NCI-H2081 (cell line): ENCODE data around the gene MGAT4B.

ENCODE experiments used
- DNase-seq, 2 experiments: peaks; one replicate each; lab custom pipeline; 2025; lab: John Stamatoyannopoulos, UW

The MGAT4B gene

DNA sequence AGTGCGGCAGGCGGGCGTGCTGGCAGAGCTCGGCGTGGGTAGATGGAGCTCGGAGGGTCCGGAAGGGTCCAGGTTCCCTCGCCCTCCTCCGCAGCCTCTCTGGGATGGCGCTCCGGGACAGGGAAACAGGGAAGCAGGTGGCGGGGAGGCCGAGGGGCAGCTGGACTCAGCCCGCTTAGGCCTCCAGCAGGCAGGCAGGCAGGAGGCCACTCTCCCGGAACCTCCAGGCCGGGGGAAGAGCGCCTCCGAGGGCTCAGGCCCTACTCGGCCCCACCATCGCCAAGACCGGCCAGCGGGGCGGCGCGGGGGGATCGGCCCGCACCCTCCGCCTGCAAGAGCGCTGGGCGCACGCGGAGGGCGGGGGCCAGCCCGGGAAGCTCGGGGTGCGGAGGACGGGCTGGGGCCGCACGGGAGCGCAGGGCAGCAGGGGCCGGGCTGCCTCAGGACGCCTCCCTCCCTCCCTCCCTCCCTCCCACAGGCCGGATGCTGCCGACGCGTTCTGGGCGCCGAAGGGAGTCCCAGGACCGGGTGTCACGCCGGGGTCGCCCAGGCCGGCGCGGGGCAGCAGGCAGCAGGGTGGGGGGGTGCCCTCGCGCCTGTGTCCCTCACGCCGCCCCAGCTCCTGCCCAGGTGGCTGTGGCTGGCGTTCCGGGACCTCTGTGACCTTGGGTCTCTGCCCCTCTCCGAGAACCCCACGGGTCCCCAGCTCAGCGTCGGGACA lies 977 bp downstream of the MGAT4B start:
- DNase-seq = no peak

DNA sequence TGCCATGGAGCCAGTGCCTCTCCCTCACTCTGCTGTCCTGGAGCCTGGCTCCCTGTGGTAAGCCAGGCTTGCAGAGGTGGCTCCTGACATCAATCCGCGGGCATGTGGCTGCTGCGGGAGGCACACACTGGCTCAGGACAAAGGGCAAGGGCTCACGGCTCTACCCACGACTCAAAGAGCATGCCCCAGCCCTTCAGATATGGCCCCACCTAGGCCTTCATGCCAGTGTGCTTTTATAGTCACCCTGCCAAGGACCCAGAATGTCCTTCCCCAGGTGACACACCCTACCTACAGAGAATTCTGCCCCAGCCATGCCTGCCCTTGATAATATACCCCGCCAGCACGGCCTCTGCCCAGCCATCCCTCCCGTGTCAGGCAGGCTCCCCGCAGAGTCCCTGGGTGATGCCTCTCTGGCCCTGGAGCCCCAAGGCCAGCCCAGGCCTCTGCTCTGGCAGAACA lies 1.6 kb downstream of the MGAT4B start:
- DNase-seq = no peak

DNA sequence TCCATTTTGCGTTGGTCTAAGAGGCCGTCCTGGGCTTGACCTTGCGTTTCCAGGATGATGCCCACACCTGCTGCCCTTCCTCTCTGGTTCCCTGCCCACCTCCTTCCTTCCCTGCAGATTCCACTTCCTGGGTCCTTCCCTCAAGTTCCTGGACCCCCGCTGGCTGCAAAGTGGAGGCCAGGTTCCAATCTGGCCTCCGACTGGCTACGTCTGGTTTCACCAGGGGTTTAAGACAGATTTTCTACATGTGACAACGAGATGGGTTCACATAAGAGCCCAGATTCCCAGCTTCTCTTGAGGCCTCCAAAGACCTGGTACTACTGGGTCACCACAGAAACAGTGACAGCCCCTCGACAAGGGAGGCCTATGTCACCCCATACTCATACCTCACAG lies 2.1 kb downstream of the MGAT4B start:
- no peak for DNase-seq

DNA sequence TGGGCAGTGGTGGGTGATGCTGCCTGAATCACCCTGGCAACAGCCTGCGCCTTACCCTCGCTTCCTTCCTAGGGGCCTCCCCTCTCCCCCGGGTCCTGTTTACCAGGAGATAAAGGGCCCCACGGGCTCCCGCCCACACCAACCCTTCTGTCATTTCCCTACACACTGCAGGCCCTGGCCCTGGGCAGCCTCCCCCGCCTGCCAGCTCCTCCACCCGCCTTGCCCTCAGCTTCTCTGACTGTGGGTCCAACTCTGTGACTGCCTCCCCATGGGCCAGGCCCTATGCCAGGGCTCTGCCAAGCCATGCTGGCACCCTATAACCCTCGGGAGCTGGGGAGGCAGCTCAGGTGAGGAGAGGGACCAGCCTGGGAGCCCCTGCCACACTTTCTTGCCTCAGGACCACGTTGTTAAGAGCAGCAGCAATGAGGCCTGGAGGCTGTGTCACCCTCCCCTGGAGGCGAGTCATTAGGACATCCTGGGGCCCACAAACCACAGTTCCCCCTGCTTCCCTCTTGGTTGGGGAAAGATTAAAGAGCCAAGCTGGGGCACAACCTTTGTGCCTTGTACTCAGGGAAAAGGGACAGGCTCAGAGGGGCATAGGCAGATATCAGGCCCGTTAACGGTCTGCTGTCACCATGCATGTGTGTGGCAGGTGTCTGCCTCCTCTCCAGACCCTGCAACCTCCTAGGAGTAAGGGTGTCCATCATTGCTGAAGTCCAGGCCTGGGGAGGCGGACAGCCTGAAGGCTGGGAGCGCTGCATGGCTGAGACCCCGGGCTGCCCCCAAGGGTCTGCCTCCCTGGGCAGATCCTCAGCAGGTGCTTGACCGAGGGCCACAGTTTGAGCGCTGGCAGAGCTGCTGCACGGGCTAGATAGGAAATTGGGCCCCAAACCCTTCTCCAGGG lies 2.8 kb downstream of the MGAT4B start:
- peak; percentile 55 to 60 for DNase-seq

DNA sequence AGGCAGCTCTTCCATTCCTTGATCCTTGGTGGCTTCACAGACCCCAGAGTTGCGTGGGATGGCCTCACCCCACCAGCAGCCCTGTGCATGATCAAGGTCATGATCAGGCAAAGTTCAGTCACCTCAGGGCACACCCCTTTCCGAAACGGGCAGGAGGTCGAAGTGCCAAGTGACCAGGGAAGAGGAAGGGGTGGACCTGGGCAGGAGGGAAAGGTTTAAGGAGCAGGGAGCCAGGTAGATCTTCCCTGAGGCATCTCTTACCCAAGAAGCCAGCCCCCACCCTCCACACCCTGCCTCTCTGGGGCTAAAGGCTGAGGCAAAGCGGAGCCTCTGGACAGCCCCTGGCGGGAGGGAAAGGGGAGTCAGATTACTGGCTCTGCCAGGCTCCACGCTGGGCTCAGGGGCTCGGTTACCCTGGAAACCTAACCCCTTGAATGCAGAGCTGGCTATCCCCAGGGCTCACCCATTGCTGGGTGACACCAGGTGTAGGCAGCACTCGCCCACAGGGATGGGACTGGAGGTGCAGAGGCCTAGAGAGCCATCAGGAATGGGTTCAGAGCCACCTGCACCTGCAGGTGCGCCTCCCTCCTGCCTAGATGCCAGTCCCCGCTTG lies 3.6 kb downstream of the MGAT4B start:
- DNase-seq = peak; percentile 64 to 84

DNA sequence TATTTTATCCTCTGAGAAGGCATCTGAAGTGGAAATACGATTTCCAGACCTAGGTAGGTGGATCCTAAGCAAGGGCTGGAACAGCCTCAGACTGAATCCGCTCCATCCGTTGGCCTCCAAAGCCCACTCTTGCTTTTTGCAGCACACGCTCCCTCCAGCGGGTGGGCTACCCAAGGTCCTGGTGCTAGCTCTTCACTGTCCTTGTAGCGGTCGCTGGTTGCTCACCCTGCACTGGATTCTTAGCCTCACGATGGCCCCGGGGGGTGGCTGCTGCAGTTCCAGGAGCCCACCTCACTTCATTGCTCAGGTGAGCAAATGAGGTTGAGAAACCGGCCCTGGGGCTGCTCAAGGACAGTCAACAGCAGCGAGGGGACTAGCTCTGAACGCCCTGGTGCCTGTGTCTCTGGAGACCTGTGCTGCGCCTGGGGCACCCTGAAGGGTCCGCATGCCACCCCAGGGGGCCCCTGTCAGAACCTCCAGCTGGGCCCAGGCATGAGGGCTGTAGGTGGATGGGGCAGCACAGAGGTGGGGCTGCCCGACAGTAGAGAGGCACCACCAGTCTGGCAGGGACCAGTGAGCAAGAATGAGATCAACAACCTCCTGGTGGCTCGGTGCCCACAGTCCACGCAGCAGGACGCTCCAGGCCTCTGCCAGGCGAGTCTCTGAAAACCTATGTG lies 4.3 kb downstream of the MGAT4B start:
- DNase-seq = no peak

DNA sequence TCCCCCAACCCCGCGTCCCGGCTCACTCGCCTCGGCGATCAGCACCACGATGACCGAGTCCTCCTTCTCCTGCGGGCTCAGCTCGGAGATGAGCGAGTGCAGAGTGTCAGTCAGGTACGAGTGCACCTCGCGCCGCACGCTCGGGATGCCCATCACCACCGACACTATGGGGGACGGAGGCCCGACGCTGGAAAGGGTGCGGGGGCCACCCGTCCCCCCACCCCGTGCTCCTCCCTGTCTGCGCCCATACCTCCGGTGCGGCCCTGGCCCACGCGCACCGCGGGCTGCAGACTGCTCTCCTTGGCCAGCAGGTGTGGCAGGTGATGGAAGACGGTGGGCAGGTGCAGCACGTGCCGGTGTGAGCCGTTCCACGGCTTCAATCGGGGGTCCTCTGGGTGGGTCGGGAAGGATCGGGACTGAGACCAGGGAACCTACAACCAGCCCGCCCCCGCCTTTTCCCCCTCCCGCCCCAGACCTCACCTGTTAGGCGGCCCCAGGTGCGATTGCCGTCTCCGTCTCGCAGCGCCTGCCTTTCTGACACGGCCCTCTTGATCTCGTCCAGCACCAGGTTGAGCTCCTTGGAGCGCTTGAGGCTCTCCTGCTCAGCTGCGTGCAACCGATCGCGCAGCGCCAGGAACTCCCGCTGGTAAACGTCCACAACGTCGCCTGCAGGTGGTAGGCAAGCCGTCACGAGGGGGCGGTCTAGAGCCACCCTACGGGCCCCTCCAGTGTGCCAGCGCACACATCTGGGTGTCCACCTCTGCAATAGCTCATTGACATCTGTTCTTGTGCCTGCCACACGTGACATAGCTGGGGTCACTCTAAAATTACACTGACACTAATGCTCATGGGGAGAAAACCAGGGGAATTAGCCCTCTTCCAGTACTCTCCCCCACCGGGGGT lies 5.1 kb downstream of the MGAT4B start:
- no peak for DNase-seq

DNA sequence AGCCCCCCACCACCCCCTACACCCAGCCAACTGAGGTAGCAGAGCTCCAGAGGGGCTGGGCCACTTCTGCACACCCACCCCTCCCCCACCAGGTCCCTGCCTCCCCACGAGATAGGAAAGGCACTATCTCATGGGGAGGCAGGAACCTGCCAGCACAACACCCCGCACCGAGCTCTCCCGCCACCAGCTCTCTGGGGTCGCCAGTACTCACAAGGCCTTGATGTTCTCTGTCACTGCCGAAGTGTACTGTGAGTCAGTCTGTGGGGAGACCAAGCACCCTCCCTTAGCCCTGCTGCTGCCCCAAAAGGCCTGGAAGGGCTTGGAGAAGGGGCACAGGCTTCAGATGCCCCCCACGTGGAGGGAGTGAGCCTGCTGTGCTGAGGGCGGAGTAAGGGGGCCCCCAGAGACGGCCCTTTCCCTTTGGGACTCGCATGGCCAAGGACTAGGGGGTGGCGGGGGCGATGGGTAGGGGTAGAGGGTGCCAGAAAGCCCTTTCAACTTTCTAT lies 5.9 kb downstream of the MGAT4B start:
- DNase-seq = no peak

DNA sequence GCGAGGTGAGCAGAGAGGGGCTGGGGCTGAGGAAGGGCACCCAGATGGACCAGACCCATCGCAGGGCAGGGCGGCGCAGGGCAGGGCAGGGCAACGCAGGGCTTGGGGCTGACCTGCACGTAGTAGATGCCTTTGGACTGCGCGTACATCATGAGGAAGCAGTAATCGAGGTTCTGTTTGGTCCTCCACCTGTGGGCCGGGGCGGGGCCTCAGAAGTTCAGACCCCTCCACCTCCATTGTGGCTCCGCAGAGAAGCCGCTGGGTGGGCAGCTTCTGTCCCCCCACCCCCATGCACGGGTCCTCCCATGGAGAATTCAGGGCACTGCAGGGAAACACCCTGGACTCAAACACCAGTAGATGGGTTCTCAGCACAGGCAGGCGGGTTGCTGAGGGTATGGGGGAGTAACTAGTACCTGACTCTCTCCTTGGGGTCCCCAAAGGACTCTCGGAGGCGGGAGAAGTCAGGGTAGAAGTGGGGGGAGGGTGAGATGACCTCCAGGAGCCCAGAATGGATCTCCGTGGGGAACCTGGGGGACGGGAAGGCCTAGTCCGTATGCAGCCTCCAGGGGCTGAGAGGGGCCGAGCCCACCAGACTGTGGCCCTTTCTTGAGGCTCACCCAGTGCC lies 6.5 kb downstream of the MGAT4B start:
- DNase-seq = no peak

DNA sequence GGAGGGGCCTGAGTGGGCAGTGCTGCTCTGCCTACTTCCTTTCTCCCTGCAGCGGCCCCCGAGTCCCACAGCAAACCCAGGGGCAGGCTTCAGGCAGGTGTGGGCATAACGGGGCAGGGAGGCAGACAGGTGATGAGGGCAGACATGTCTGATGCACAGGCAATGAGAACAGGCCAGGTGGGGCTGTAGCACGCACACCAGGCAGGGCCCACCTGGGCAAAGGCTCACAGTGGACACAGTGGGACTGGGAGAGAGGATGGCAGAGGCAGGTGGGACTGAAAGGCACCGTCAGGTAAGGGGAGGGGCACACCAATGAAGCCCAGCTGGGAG lies 7.1 kb downstream of the MGAT4B start:
- DNase-seq = no peak

DNA sequence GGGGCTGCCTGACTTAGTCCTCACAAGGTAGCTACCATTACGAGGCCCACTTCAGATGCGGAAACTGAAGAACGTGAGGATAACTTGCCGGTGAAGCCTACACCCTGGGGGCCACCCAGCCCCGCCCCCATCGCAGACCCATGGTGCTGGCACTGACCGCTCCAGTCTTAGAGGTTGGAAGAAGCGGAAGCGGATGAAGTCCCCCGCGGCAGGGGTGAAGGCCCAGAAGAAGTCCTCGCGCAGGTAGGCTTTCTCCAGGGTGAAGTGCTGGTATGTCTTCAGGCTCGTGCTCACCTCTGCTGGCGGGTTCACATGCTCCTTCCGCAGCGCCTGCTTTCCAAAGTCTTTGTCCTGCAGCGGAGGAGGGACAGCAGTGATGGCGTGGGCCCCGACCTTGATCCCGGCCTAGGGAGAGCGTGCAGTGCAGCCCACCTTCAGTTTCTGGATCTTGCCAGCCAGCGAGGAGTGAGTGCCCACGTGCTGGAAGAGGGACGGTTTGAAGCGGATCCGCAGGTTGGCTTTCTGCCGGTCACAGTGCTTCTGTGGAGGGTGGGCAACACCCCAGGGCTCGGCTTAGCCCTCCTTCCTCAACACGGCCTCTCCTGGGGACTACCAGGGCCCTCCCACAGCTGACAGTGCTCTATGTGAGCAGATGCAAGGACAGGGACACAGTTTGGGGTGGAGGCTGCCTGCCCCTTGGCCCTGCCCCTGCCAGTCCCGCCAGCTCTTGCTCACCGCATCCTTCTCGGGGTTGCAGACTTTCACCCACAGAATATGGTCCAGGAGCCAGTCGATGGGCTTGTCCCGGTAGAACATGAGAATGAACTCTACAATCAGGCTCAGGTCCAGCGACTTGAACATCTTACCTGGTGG lies 7.7 kb downstream of the MGAT4B start:
- DNase-seq = no peak

DNA sequence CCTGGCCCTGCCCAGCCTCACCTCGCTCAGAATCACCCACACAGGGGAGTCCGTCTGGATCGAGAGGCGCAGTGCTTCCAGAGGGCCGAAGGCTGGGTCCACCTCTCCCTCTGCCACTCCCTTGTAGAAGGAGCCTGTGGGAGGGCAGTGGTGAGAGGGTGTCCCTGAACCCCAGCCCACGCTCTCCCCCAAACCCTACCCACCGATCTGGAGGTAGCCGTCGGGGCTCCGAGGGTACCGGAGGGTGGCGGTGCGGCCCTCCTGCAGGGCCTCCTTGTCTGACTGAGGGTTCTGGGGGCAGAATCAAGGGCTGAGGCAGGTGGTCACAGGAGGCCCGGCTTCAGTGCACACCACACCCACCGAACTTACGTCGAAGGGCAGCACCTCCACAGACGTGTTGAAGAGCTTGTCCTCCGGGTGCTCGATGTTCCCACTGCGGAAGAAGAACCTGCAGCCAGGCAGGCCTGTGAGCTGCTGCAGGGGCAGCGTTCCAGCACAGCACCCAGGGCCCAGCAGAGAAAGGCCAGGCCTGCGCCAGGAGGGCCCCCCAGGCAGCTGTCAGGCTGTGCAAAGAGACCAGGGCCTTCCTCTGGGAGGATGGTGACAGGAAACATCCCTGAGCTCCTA lies 8.4 kb downstream of the MGAT4B start:
- no peak for DNase-seq

DNA sequence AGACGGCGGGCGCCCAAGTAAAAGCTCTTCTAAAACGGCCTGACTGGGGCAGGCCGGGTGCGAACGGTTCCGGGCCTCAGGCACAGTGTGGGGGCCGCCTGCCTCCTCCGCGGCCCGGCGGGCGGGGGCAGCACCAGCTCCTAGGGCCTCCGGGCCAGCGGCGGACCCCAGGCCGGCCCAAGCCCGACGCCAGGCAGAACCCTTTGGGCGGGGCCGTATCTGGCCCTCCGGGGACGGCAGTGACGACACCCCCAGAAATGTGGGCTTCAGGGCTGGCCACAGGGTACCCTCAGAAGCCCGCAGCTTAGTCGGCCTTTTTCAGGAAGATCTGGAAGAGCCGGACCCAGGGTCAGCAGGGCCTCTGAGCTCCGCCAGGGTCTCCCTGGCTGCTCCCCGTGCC lies 8.9 kb downstream of the MGAT4B start:
- no peak for DNase-seq

DNA sequence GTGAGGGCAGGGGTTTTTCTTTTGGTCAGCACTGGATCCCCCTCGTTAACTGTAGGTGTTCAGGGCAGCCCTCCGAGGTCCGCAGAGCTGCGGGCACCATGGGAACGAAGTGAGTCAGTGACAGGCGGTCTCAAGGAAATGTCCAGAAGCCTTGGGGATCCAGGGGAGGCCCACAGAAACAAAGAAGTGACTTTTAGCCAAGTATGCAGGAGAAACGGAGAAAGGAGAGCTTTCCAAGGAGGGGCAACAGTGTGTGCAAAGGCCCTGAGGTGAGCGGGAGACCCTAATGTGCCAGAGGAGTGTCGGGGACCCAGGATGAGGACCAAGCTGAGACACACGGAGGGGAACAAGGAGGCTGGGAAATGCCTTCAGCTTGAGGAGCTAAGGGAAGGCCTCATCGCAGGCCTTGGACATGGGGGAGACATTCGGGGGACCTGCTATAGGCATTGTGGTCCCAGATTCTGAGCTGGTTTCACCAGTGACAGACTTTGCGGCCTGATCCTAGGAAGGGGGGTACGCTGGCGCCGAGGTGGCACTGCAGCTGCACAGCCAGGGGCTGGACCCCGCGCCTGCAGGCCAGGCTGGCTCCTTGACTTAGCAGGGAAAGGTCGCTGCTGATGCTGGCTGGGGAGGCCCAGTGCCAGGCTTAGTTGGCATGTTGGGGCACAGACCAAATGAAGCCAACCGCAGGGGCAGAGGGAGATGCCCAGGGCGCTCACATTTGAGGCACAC lies 9.6 kb downstream of the MGAT4B start:
- DNase-seq = no peak

DNA sequence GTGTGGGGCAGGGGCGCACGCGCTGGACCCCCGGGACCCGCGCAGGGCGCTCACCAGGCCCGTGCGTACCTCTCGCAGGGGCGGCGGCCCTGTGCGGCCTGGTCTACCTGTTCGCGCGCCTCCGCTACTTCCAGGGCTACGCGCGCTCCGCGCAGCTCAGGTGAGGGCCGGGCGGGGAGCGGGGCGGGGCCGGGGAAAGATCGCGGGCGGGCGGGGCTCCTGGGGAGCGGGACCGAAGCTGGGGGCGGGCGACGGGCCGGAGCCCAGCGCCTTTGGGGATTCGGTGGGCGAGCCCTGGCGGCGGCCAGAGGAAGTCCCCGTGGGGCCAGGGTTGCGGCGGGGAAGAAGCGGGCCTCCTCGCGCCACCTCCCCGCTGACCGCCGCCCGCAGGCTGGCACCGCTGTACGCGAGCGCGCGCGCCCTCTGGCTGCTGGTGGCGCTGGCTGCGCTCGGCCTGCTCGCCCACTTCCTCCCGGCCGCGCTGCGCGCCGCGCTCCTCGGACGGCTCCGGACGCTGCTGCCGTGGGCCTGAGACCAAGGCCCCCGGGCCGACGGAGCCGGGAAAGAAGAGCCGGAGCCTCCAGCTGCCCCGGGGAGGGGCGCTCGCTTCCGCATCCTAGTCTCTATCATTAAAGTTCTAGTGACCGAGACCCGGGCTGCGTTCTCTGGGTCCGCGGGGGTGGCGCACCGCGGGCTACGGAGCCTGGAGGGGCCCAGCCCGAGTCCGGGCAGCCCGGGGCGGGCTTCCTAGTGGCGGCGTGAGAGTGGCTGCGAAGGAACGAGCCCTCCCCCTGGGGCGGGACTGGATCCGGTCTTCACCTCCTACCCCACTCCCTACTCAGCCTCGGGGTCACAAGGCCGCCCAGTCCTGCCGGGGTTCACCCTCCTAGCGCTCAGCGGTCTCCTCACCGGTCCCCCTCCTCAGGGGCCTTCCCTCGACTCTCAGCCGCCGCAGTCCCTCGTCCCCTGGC lies 10.5 kb downstream of the MGAT4B start:
- DNase-seq = peak; percentile 78 to 81

DNA sequence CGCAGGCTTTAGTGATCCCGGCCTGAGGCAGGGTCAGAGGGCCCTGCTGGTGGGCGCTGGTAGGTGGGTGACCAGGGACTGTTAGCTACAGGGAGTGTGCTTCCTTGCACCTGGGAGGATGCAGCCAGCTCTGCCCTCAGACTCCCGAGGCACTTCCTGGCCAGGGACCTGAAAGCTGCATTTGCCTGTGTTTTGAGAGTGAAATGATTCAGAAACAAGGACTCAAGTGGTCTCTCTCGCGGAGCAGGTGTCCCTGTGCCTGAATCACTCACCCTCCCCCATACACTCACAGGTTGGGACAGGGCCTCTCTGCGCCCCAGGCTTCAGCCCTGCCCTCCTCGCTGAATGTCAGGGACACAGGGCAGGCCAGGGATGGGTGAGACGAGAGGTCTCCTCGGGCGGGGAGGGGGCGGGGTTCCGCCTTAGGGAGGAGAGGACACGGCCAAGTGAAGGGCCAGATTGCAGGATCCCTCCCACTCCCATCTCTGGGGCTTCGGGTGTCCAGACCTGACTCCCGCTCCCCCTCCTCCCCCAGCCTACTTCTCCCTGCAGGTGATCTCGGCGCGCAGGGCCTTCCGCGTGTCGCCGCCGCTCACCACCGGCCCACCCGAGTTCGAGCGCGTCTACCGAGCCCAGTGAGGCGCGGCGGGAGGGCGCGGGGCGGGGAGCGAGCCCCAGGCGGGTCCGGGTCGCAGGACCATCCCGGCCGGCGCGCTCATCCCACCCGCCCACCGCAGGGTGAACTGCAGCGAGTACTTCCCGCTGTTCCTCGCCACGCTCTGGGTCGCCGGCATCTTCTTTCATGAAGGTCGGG lies 11.4 kb downstream of the MGAT4B start:
- DNase-seq = peak; percentile 22 to 45
